BLaER1 (cell line): Measurements from ENCODE around the gene SPATC1L.
A peak's percentile ranks its signal among the peaks of the same experiment; 100 is the strongest.

Experiments used
- H3K27ac ChIP-seq: shearing (Covaris generic); formaldehyde crosslinking; 2 replicates; pipeline ENCODE4 v1.8.1; 2022
- H3K27me3 ChIP-seq: shearing (Covaris generic); formaldehyde crosslinking; 2 replicates; pipeline ENCODE4 v1.8.1; 2022
- H3K36me3 ChIP-seq: shearing (Covaris generic); formaldehyde crosslinking; 2 replicates; pipeline ENCODE4 v1.8.1; 2022
- H3K4me1 ChIP-seq: shearing (Covaris generic); formaldehyde crosslinking; 2 replicates; pipeline ENCODE4 v1.8.1; 2022
- H3K4me2 ChIP-seq: shearing (Covaris generic); formaldehyde crosslinking; 2 replicates; pipeline ENCODE4 v1.8.1; 2022
- H3K4me3 ChIP-seq: shearing (Covaris generic); formaldehyde crosslinking; 2 replicates; pipeline ENCODE4 v1.8.1; 2022
- H3K9ac ChIP-seq: shearing (Covaris generic); formaldehyde crosslinking; 2 replicates; pipeline ENCODE4 v1.8.1; 2022
- H3K9me3 ChIP-seq: shearing (Covaris generic); formaldehyde crosslinking; 2 replicates; pipeline ENCODE4 v1.8.1; 2022
- H4K20me1 ChIP-seq: shearing (Covaris generic); formaldehyde crosslinking; 2 replicates; pipeline ENCODE4 v1.8.1; 2022
- Cebpa-rat ChIP-seq: shearing (Covaris generic); IDR thresholded peaks from 2 replicates; pipeline ENCODE4 v1.8.1; 2022

Gene SPATC1L

DNA sequence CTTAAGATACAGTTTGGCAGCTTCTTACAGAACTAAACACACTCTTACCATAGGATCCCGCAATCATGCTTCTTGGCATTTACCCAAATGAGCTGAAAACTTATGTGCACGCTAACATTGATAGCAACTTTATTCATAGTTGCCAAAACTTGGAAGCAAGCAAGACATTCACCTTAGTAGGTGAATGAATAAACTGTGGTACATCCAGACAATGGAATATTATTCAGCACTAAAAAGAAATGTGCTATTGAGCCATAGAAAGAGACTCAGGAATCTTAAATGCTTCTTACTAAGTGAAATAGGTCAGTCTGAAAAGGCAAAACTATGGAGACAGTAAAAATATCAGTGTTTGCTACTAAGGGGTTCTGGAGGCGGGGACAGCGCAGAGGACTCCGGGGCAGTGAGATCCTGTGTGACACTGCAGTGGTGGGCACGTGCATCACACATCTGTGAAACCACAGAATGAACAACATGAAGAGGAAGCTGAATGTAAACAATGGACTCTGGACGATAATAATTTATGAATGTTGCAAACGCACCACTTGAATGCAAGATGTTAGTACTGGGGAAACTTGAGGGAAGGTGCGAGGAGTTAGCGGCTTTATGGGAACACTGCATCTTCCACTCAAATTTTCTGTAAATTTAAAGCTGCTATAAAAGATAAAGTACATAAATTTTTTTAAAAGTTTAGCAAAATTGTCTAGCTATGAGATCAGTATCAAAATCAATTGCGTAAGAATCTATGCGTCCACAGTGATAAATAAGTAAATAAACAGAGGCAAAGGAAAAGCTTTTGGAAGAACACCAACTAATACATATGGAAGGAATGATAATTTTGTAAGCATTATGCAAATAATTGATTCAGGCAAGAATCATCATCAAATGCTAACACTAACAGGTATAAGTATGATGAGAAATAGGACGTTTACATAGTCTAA is 15.4 kb upstream of the SPATC1L start:
- peaks cover 58% of the 10 kb centered on the region for H3K36me3 ChIP-seq
- H3K4me2 ChIP-seq: no peak overlapping the region
- peaks cover 2% of the 10 kb centered on the region for H3K4me1 ChIP-seq
- no peak overlapping the region for H3K27ac ChIP-seq
- H3K9me3 ChIP-seq: peaks cover 7% of the 10 kb centered on the region; the same call in 1 of the 2 replicates
- no peaks in the 10 kb centered on the region for H3K27me3 ChIP-seq
- H4K20me1 ChIP-seq: no peaks in the 10 kb centered on the region
- no peak for TF ChIP-seq Cebpa-rat
- H3K4me3 ChIP-seq: no peak overlapping the region
- H3K9ac ChIP-seq: no peak overlapping the region

DNA sequence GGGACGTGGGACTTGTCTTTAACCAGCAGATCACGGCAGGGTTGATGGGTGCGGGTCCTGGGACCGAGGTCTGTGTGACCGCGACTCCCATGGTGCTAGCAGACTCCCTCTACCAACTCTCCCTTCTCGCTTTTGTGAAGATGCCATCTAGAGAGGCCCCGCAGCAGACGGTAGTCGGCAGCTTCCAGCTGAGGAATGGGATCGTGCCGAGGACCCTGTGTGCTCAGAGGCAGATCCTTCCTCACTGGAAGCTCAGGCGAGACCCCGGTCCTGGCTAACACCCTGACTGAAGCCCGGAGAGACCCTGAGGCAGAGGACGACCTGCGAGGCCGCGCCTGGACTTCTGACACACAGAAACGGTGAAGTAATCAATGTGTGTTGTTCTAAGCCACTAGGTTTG is 12.5 kb upstream of the SPATC1L start:
- 0 out of 2 replicates have a peak overlapping the region, but pooled peaks have one; percentile 17 for H3K9ac ChIP-seq
- TF ChIP-seq Cebpa-rat: no peak
- no peaks in the 10 kb centered on the region for H4K20me1 ChIP-seq
- no peak overlapping the region for H3K4me3 ChIP-seq
- peaks cover 9% of the 10 kb centered on the region for H3K4me1 ChIP-seq
- no peaks in the 10 kb centered on the region for H3K27me3 ChIP-seq
- peaks cover 7% of the 10 kb centered on the region; the same call in 1 of the 2 replicates for H3K9me3 ChIP-seq
- H3K36me3 ChIP-seq: peaks cover 75% of the 10 kb centered on the region
- H3K27ac ChIP-seq: no peak overlapping the region
- no peak overlapping the region for H3K4me2 ChIP-seq

DNA sequence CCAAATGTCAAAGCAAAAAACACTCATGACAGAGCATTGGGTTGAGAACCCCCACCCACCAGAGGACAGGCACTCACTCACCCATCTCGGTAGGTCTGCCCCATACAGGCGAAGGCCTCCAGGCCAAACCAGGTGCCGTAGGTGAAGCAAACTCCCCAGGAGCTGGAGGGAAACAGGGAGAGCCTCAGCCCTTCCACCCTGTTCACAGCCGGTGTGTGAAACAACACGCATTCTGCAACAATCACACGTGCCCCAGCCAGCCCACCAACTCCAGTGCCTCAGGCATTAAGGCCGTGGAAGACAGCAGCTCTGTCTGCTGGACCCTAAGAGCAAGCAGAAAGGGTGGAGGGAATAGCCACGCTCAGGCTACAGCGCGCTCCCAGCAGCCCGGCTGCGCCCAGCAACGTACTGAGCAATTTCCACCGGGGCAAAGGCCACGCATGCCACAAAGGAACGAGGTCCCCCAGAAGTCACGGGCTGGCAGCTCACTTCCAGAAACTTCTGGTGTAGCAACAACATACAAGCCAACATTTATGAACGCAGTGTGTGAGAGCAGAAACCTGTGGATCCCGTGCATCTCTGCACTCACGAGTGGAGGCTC is 11.4 kb upstream of the SPATC1L start:
- H3K27ac ChIP-seq: no peak overlapping the region
- H3K9me3 ChIP-seq: peaks cover 7% of the 10 kb centered on the region; the same call in 1 of the 2 replicates
- TF ChIP-seq Cebpa-rat: no peak
- H3K9ac ChIP-seq: no peak overlapping the region
- H4K20me1 ChIP-seq: no peaks in the 10 kb centered on the region
- H3K4me2 ChIP-seq: no peak overlapping the region
- H3K27me3 ChIP-seq: no peaks in the 10 kb centered on the region
- H3K4me3 ChIP-seq: no peak overlapping the region
- peaks cover 84% of the 10 kb centered on the region for H3K36me3 ChIP-seq
- peaks cover 14% of the 10 kb centered on the region for H3K4me1 ChIP-seq

DNA sequence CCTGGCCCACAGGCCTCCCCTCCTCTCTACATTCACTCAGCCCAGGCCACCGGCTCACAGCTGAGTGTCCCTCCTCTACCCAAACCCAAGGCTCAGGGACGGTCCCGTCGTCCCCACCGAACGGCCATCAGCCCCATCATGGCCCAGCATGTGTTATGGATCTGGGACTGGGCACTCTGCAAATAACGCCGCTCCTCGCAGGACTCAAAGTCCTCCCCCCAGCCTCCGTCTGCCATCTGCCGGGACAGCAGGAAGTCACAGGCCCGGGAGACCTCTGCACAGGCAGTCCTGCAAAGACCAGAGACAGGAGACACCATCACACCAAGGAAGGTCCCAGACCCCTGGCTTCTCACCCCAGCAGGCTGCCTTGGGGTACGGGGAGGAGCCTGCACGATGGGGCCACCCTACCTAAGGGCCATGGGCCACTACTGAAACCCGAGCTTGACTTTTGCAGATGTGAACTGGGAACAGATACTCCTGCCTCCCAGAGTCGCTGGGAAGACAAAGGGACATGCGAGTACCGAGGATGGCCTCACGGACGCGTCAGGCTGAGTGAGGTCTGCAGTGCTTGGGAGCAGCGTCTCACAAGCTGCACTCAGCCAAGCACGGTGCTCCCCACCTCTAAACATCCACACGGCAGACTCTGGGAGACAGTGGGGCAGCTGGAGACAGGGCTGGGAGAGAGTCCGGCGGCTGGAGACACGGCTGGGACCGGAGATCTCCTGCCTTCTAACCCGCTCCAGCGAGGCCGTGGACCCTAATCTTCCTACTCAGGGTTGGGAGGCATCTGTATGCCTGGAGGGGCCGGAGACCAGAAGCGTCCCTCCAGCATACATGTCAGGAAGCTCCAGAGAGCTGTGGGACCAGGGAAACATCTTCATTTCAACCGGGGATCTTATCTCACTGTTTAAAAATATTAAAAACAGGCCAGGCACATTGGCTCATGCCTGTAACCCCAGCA is 10.4 kb upstream of the SPATC1L start:
- Histone ChIP-seq H3K4me2 (peak overlapping the region; percentile 11; the same call in 1 of the 2 replicates), H3K36me3 (peaks cover 86% of the 10 kb centered on the region), H3K27ac (no peak overlapping the region), H3K9ac (no peak overlapping the region; the same call in 1 of the 2 replicates), H3K27me3 (no peaks in the 10 kb centered on the region), H3K9me3 (peaks cover 5% of the 10 kb centered on the region; the same call in 1 of the 2 replicates), H4K20me1 (no peaks in the 10 kb centered on the region; the same call in 1 of the 2 replicates), H3K4me3 (no peak overlapping the region), H3K4me1 (peaks cover 14% of the 10 kb centered on the region)
- no peak for TF ChIP-seq Cebpa-rat

DNA sequence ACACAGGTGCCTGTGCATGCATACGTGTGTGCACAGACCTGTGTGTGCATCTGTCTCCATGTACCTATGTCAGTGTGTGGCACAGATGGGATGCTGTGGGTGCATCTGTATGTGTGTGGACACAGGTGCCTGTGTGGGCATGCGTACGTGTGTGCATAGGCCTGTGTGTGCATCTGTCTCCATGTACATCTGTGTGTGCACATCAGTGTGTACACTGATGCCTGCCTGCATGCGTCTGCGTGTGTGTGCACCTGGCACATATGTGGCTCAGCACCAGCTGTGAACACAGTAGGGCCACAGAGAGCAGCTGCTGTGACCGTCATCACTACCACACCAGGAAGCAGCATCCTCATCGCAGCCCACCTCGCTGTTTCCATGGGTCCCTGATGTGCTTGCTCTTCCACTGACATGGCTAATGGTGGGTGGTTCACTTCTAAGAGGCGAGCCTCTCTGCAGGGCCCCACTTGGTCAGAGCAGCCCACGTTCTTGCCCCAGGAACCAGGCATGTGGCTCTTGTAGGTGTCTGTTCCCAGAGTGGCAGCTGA is 9.6 kb upstream of the SPATC1L start:
- 0 out of 2 replicates have a peak overlapping the region, but pooled peaks have one; percentile 11 for H3K4me2 ChIP-seq
- H3K27me3 ChIP-seq: no peaks in the 10 kb centered on the region
- TF ChIP-seq Cebpa-rat: no peak
- H3K9ac ChIP-seq: no peak overlapping the region
- no peaks in the 10 kb centered on the region; the same call in 1 of the 2 replicates for H4K20me1 ChIP-seq
- peaks cover 85% of the 10 kb centered on the region for H3K36me3 ChIP-seq
- no peak overlapping the region for H3K27ac ChIP-seq
- no peaks in the 10 kb centered on the region for H3K9me3 ChIP-seq
- no peak overlapping the region for H3K4me3 ChIP-seq
- H3K4me1 ChIP-seq: peaks cover 14% of the 10 kb centered on the region

GRCh38 chr21:46191686-46192575 is 7.7 kb upstream of the SPATC1L start:
- Histone ChIP-seq H3K4me1 (peaks cover 14% of the 10 kb centered on the region), H3K9ac (no peak overlapping the region), H4K20me1 (no peaks in the 10 kb centered on the region; the same call in 1 of the 2 replicates), H3K4me2 (no peak overlapping the region), H3K9me3 (no peaks in the 10 kb centered on the region), H3K36me3 (peaks cover 79% of the 10 kb centered on the region), H3K27me3 (no peaks in the 10 kb centered on the region), H3K4me3 (no peak overlapping the region), H3K27ac (no peak overlapping the region)
- no peak for TF ChIP-seq Cebpa-rat

GRCh38 chr21:46191257-46191685 is 7.0 kb upstream of the SPATC1L start:
- H3K4me2 ChIP-seq: no peak overlapping the region
- H3K27ac ChIP-seq: no peak overlapping the region
- peaks cover 14% of the 10 kb centered on the region for H3K4me1 ChIP-seq
- no peak overlapping the region for H3K9ac ChIP-seq
- no peak for TF ChIP-seq Cebpa-rat
- H4K20me1 ChIP-seq: no peaks in the 10 kb centered on the region; the same call in 1 of the 2 replicates
- peaks cover 72% of the 10 kb centered on the region for H3K36me3 ChIP-seq
- no peak overlapping the region for H3K4me3 ChIP-seq
- no peaks in the 10 kb centered on the region for H3K9me3 ChIP-seq
- H3K27me3 ChIP-seq: no peaks in the 10 kb centered on the region

- H3K36me3 ChIP-seq: peaks cover 65% of the 10 kb centered on the region
- TF ChIP-seq Cebpa-rat: no peak
- H3K9ac ChIP-seq: no peak overlapping the region
Observed at GRCh38 chr21:46190491-46191131, 6.4 kb upstream of the SPATC1L start.

More at GRCh38 chr21:46190491-46191131, 6.4 kb upstream of the SPATC1L start:
- Histone ChIP-seq H3K4me1 (peaks cover 14% of the 10 kb centered on the region), H3K4me3 (no peak overlapping the region), H3K9me3 (no peaks in the 10 kb centered on the region), H3K27ac (no peak overlapping the region), H4K20me1 (no peaks in the 10 kb centered on the region; the same call in 1 of the 2 replicates), H3K27me3 (no peaks in the 10 kb centered on the region), H3K4me2 (no peak overlapping the region)
